ENCODE results near the gene MYL11. TPM values are rescaled to one million over a fixed set of nuclear protein-coding genes. Genes with fewer than 3 reads are reported as not detected.
"Not testable (repeated sequence)": the region's sequence is repeated elsewhere in the genome, so short reads cannot be mapped to it uniquely, and the experiment has no call there.

MYL11 gene
- polyA plus RNA-seq, 2 of the 4 experiments (the other 2 are of a cell fraction), result 0.46 TPM; not detected in 1

GRCh38 chr16:30335598-30336474 lies 38.8 kb upstream of the MYL11 start:
- CTCF ChIA-PET, result interaction anchor here (0.6 to 1.4 kb wide), 3 partner anchors 36 to 280 kb away, joined by 3 to 6 read pairs (median 4); no protein-coding TSS in a partner anchor
- Histone ChIP-seq H3K4me2 (peak overlapping the region; percentile 86), H3K27ac (peak overlapping the region; percentile 85 to 97), H3K4me3 (peak overlapping the region; percentile 59), H3K9me3 (no peaks in the 10 kb centered on the region), H3K4me1 (peaks cover 6% of the 10 kb centered on the region; the same call in 1 of the 3 replicates)
- FAIRE-seq (no peak), ATAC-seq (peak; percentile 36 to 41; a peak in 5 of 6 replicates), DNase-seq (ENCODE audit: low read depth in 1 of 2, low spot score in 1 of 2) (no peak)
- no peak for TF ChIP-seq CBX8 (IDR thresholded peaks at IDR 0.05)
- no peak for TF ChIP-seq NFE2L2 (conservative IDR thresholded peaks at IDR 0.05; ENCODE audit: low read length)
- no peak for TF ChIP-seq BCL3 (IDR thresholded peaks at IDR 0.05)
- no peak for TF ChIP-seq RARB (CRISPR knock-in tag; IDR thresholded peaks at IDR 0.05)
- TF ChIP-seq REST (IDR thresholded peaks at IDR 0.05), result no peak
- no peak for TF ChIP-seq EHMT2 (IDR thresholded peaks at IDR 0.05; ENCODE audit: low read depth)
- TF ChIP-seq SMC3 (IDR thresholded peaks at IDR 0.05), result no peak
- no peak for TF ChIP-seq ZC3H11A (IDR thresholded peaks at IDR 0.05)
- no peak for TF ChIP-seq E2F6 (IDR thresholded peaks at IDR 0.05; ENCODE audit: borderline replicate concordance, low read depth)
- 33% methylated on average over 14 of the region's 17 CpGs for WGBS (ENCODE audit: missing lambda C conversion rate)
- POLR2A ChIA-PET, result interaction anchor here (0.8 to 1.2 kb wide), 2 partner anchors 16 to 35 kb away, joined by 3 to 8 read pairs; partner anchors contain the start of gene TBC1D10B

GRCh38 chr16:30337964-30338357 lies 36.6 kb upstream of the MYL11 start:
- FAIRE-seq; CTCF ChIA-PET; ATAC-seq; DNase-seq (ENCODE audit: low read depth in 1 of 2, low spot score in 1 of 2); H3K4me3 ChIP-seq; H3K4me1 ChIP-seq; POLR2A ChIA-PET; H3K9me3 ChIP-seq; H3K4me2 ChIP-seq; H3K27ac ChIP-seq: not testable (repeated sequence)
- WGBS (ENCODE audit: missing lambda C conversion rate), result 94% methylated on average over 10 of the region's 10 CpGs

GRCh38 chr16:30338715-30339114 lies 35.9 kb upstream of the MYL11 start:
- WGBS (ENCODE audit: missing lambda C conversion rate), result 81% methylated on average over 5 of the region's 5 CpGs
- not testable (repeated sequence) for FAIRE-seq

GRCh38 chr16:30340621-30341020 lies 34.0 kb upstream of the MYL11 start:
- FAIRE-seq (no peak), DNase-seq (ENCODE audit: low read depth in 1 of 2, low spot score in 1 of 2) (no peak), ATAC-seq (no peak)
- POLR2A ChIA-PET, result no interaction called here
- CTCF ChIA-PET, result interaction anchor here (0.6 kb wide), 1 partner anchor 274 kb away, joined by 3 read pairs; no protein-coding TSS in a partner anchor
- Histone ChIP-seq H3K4me2 (no peak overlapping the region), H3K4me1 (peaks cover 6% of the 10 kb centered on the region; the same call in 1 of the 3 replicates), H3K4me3 (no peak overlapping the region), H3K9me3 (no peaks in the 10 kb centered on the region), H3K27ac (no peak overlapping the region)
- WGBS (ENCODE audit: missing lambda C conversion rate), result 90% methylated on average over 13 of the region's 13 CpGs
- TF ChIP-seq BCL3 (IDR thresholded peaks at IDR 0.05) (no peak), ATOH8 (CRISPR knock-in tag; IDR thresholded peaks at IDR 0.05; ENCODE audit: low read depth) (no peak), POLR2A (IDR thresholded peaks at IDR 0.05; ENCODE audit: low read length) (no peak), MYC (IDR thresholded peaks at IDR 0.05; ENCODE audit: borderline replicate concordance, low read length) (no peak), FOSB (CRISPR knock-in tag; IDR thresholded peaks at IDR 0.05) (no peak), MAFK (IDR thresholded peaks at IDR 0.05; ENCODE audit: partially characterized antibody) (no peak), HOXB5 (CRISPR knock-in tag; IDR thresholded peaks at IDR 0.05) (no peak), JUNB (IDR thresholded peaks at IDR 0.05) (no peak), CTCF (IDR thresholded peaks at IDR 0.05) (no peak)

More at GRCh38 chr16:30338715-30339114, 35.9 kb upstream of the MYL11 start:
- DNase-seq (ENCODE audit: low read depth in 1 of 2, low spot score in 1 of 2); H3K27ac ChIP-seq; ATAC-seq; POLR2A ChIA-PET; CTCF ChIA-PET; H3K4me3 ChIP-seq; H3K4me2 ChIP-seq; H3K9me3 ChIP-seq; H3K4me1 ChIP-seq: not testable (repeated sequence)
